GM12878 (cell line): ENCODE results near the gene PRR11.

Experiments
- CBX3 ChIP-seq: fragments of 200-600 bp; sonication (generic); IDR thresholded peaks from 2 replicates; pipeline ENCODE4 v1.6.1; 2016; ENCODE audit warnings: low read depth, borderline replicate concordance
- CHD2 ChIP-seq: IDR thresholded peaks from 2 replicates; pipeline ENCODE4 v1.6.1; 2011; ENCODE audit warnings: low read depth, low read length, improper control_type of control experiment, borderline replicate concordance
- CTCF ChIP-seq, 3 experiments: IDR thresholded peaks in 2 of 3; conservative IDR thresholded peaks in 1 of 3; 2 replicates each; pipeline ENCODE4 v1.5.1; 2011; ENCODE audit warnings: low read depth in 3 of 3, low read length in 3 of 3, mild to moderate bottlenecking in 3 of 3, control low read depth in 2 of 3, moderate library complexity in 2 of 3, inconsistent platforms in 1 of 3, mixed read lengths in 1 of 3; ENCODE audit not compliant: control insufficient read depth in 2 of 3, insufficient read depth in 1 of 3; ENCODE audit errors: extremely low read depth in 1 of 3
- FOXK2 ChIP-seq: fragments of 450-650 bp; IDR thresholded peaks from 2 replicates; pipeline ENCODE4 v1.6.1; 2017; ENCODE audit warnings: mild to moderate bottlenecking, moderate library complexity
- HCFC1 ChIP-seq: fragments of 150-350 bp; IDR thresholded peaks from 2 replicates; pipeline ENCODE4 v1.6.1; 2014; ENCODE audit warnings: low read length
- MAX ChIP-seq: IDR thresholded peaks from 2 replicates; pipeline ENCODE4 v1.6.1; 2012; ENCODE audit warnings: low read depth, low read length, improper control_type of control experiment
- MTA3 ChIP-seq: IDR thresholded peaks from 2 replicates; pipeline ENCODE4 v1.6.1; 2012; ENCODE audit warnings: low read length, inconsistent platforms, borderline replicate concordance
- MYC ChIP-seq: IDR thresholded peaks from 2 replicates; pipeline ENCODE4 v1.6.1; 2011; ENCODE audit warnings: mild to moderate bottlenecking, low read length, moderate library complexity, inconsistent platforms; ENCODE audit not compliant: insufficient read depth, insufficient replicate concordance, insufficient read length, severe bottlenecking
- SIN3A ChIP-seq: IDR thresholded peaks from 2 replicates; pipeline ENCODE4 v1.6.1; 2012; ENCODE audit warnings: low read depth, low read length, improper control_type of control experiment
- TAF1 ChIP-seq: IDR thresholded peaks from 2 replicates; pipeline ENCODE4 v1.6.1; 2011; ENCODE audit warnings: mild to moderate bottlenecking, low read depth, low read length, borderline replicate concordance
- TCF12 ChIP-seq: IDR thresholded peaks from 2 replicates; pipeline ENCODE4 v1.6.1; 2011; ENCODE audit warnings: low read depth, mild to moderate bottlenecking, low read length
- ZBTB11 ChIP-seq: fragments of 450-650 bp; formaldehyde crosslinking; IDR thresholded peaks from 2 replicates; pipeline ENCODE4 v1.5.0; 2022; ENCODE audit warnings: mild to moderate bottlenecking, missing genetic modification characterization
- ZNF274 ChIP-seq: IDR thresholded peaks from one replicate; pipeline ENCODE4 v1.8.0; 2011; ENCODE audit not compliant: insufficient read length, insufficient read depth

GRCh38 chr17:59199398-59199797 lies 43.9 kb downstream of the PRR11 start:
- TF ChIP-seq TAF1, result no peak
- TF ChIP-seq ZNF274, result no peak
- TF ChIP-seq CTCF (IDR thresholded peaks at IDR 0.05 in 2 of 3, conservative IDR thresholded peaks at IDR 0.05 in 1 of 3; ENCODE audit: control insufficient read depth in 2 of 3, extremely low read depth in 1 of 3, insufficient read depth in 1 of 3, low read depth in 3 of 3, low read length in 3 of 3), result no peak
- no peak for TF ChIP-seq TCF12
- TF ChIP-seq CBX3, result no peak
- TF ChIP-seq SIN3A, result no peak
- TF ChIP-seq HCFC1, result no peak
- TF ChIP-seq MTA3, result no peak
- TF ChIP-seq ZBTB11 (CRISPR knock-in tag), result no peak
- no peak for TF ChIP-seq CHD2
- no peak for TF ChIP-seq FOXK2
- no peak for TF ChIP-seq MYC
- no peak for TF ChIP-seq MAX
